Muscle layer of colon (tissue), 2 donors: ENCODE data around the gene MAMSTR.

Experiments
- H3K27ac ChIP-seq: one replicate; pipeline ENCODE4 v1.7.0; 2013; ENCODE audit warnings: low read depth, mild to moderate bottlenecking, low read length, moderate library complexity
- H3K27me3 ChIP-seq, 2 donors: one replicate each; pipeline ENCODE4 v1.7.0; 2013; ENCODE audit warnings: low read length in 2 of 2, mild to moderate bottlenecking in 2 of 2; ENCODE audit not compliant: insufficient read depth in 2 of 2, control insufficient read depth in 1 of 2
- H3K36me3 ChIP-seq: one replicate; pipeline ENCODE4 v1.7.0; 2013; ENCODE audit warnings: mild to moderate bottlenecking, low read length; ENCODE audit not compliant: insufficient read depth
- H3K4me1 ChIP-seq: one replicate; pipeline ENCODE4 v1.7.0; 2013; ENCODE audit warnings: mild to moderate bottlenecking, low read length; ENCODE audit not compliant: insufficient read depth
- H3K4me3 ChIP-seq, 2 donors: one replicate each; pipeline ENCODE4 v1.7.0; 2013; ENCODE audit warnings: low read length in 2 of 2, low read depth in 1 of 2, mild to moderate bottlenecking in 1 of 2, moderate library complexity in 1 of 2
- H3K9ac ChIP-seq: one replicate; pipeline ENCODE4 v1.7.0; 2013; ENCODE audit warnings: low read length
- H3K9me3 ChIP-seq: one replicate; pipeline ENCODE4 v1.7.0; 2013; ENCODE audit warnings: mild to moderate bottlenecking, low read length
- donor health status: abdominal sarcoma.
- donor health status: Adenocarcinoma of cecum.

Gene MAMSTR

GRCh38 chr19:48742096-48742495 lies 22.6 kb upstream of the MAMSTR start:
- Histone ChIP-seq H3K27ac (no peak overlapping the region), H3K9ac (no peak overlapping the region), H3K4me3 (no peak overlapping the region), H3K9me3 (no peaks in the 10 kb centered on the region), H3K4me1 (no peaks in the 10 kb centered on the region), H3K36me3 (no peaks in the 10 kb centered on the region), H3K27me3 (peaks cover 11 to 25% of the 10 kb centered on the region in 2 donors)

- Histone ChIP-seq H3K4me3 (no peak overlapping the region), H3K9me3 (no peaks in the 10 kb centered on the region), H3K9ac (no peak overlapping the region), H3K4me1 (no peaks in the 10 kb centered on the region), H3K27ac (no peak overlapping the region), H3K36me3 (no peaks in the 10 kb centered on the region), H3K27me3 (peaks cover 9 to 19% of the 10 kb centered on the region in 2 donors)
These were observed 21.8 kb upstream of the MAMSTR start for GRCh38 chr19:48741129-48741999.

- H3K4me3 ChIP-seq: peak within 1 kb of the TSS in 1 of 2 donors; percentile 60
- no peak within 1 kb of the TSS for H3K9ac ChIP-seq
- H3K27ac ChIP-seq: no peak within 1 kb of the TSS
- H3K9me3 ChIP-seq: no peaks in the 10 kb centered on the region
- H3K27me3 ChIP-seq: peaks cover 0 to 10% of the 10 kb centered on the region in 2 donors
- H3K4me1 ChIP-seq: no peaks in the 10 kb centered on the region
- no peaks in the 10 kb centered on the region for H3K36me3 ChIP-seq
These were observed 20.8 kb upstream of the MAMSTR start, which contains the start of gene RASIP1 for GRCh38 chr19:48740164-48740972. TSS of gene RASIP1 (minus strand) at chr19:48740610. CDS start at chr19:48740282, 328 bp downstream.

GRCh38 chr19:48739404-48740163 lies 20.1 kb upstream of the MAMSTR start:
- H3K9ac ChIP-seq: no peak overlapping the region
- H3K4me1 ChIP-seq: no peaks in the 10 kb centered on the region
- H3K9me3 ChIP-seq: no peaks in the 10 kb centered on the region
- no peaks in the 10 kb centered on the region for H3K36me3 ChIP-seq
- no peak overlapping the region for H3K27ac ChIP-seq
- H3K4me3 ChIP-seq: peak overlapping the region; percentile 32 to 60
- peaks cover 0 to 15% of the 10 kb centered on the region in 2 donors for H3K27me3 ChIP-seq

- Histone ChIP-seq H3K4me3 (peak overlapping the region; percentile 32 to 60), H3K36me3 (no peaks in the 10 kb centered on the region), H3K9ac (no peak overlapping the region), H3K4me1 (no peaks in the 10 kb centered on the region), H3K27ac (no peak overlapping the region), H3K9me3 (no peaks in the 10 kb centered on the region), H3K27me3 (peaks cover 0 to 15% of the 10 kb centered on the region in 2 donors)
These were observed 19.3 kb upstream of the MAMSTR start for GRCh38 chr19:48738557-48739403.

GRCh38 chr19:48737360-48737998 lies 18.0 kb upstream of the MAMSTR start:
- Histone ChIP-seq H3K36me3 (no peaks in the 10 kb centered on the region), H3K9ac (no peak overlapping the region), H3K4me3 (no peak overlapping the region), H3K9me3 (no peaks in the 10 kb centered on the region), H3K4me1 (no peaks in the 10 kb centered on the region), H3K27ac (no peak overlapping the region), H3K27me3 (peaks cover 0 to 15% of the 10 kb centered on the region in 2 donors)

GRCh38 chr19:48735031-48735615 lies 15.6 kb upstream of the MAMSTR start:
- H3K9me3 ChIP-seq: no peaks in the 10 kb centered on the region
- peaks cover 0 to 11% of the 10 kb centered on the region in 2 donors for H3K27me3 ChIP-seq
- H3K36me3 ChIP-seq: no peaks in the 10 kb centered on the region
- H3K4me3 ChIP-seq: no peak overlapping the region
- H3K27ac ChIP-seq: no peak overlapping the region
- H3K9ac ChIP-seq: no peak overlapping the region
- no peaks in the 10 kb centered on the region for H3K4me1 ChIP-seq

GRCh38 chr19:48734625-48735024 lies 15.1 kb upstream of the MAMSTR start:
- H3K27ac ChIP-seq: no peak overlapping the region
- no peaks in the 10 kb centered on the region for H3K9me3 ChIP-seq
- no peaks in the 10 kb centered on the region for H3K36me3 ChIP-seq
- no peak overlapping the region for H3K9ac ChIP-seq
- no peak overlapping the region for H3K4me3 ChIP-seq
- H3K27me3 ChIP-seq: peaks cover 0 to 7% of the 10 kb centered on the region in 2 donors
- no peaks in the 10 kb centered on the region for H3K4me1 ChIP-seq

GRCh38 chr19:48731452-48731851 lies 11.9 kb upstream of the MAMSTR start:
- H3K9me3 ChIP-seq: no peaks in the 10 kb centered on the region
- no peaks in the 10 kb centered on the region for H3K36me3 ChIP-seq
- H3K27me3 ChIP-seq: peaks cover 0 to 11% of the 10 kb centered on the region in 2 donors

More at GRCh38 chr19:48731452-48731851, 11.9 kb upstream of the MAMSTR start:
- Histone ChIP-seq H3K4me1 (no peaks in the 10 kb centered on the region), H3K27ac (no peak overlapping the region), H3K9ac (no peak overlapping the region), H3K4me3 (no peak overlapping the region)
